CD14-positive monocyte (primary cell): ENCODE measurements around the gene IPPK. TPM values are rescaled to one million over a fixed set of nuclear protein-coding genes. Genes with fewer than 3 reads are reported as not detected.

Experiments used
- DNase-seq, 3 donors: peaks; one replicate each; pipeline ENCODE4 v3.0.0-alpha.2; 2011 to 2022
- H2AFZ ChIP-seq: 2 replicates; pipeline ENCODE4 v1.6.0; 2012; ENCODE audit warnings: mild to moderate bottlenecking, low read depth, low read length, inconsistent platforms; ENCODE audit not compliant: insufficient read depth, poor library complexity, severe bottlenecking
- H3K27ac ChIP-seq, 2 donors: 1 replicate in 1 of 2; 2 replicates in 1 of 2; pipeline ENCODE4 v1.5.1; 2012 to 2013; ENCODE audit warnings: low read length in 2 of 2, control low read depth in 1 of 2, inconsistent platforms in 1 of 2, low read depth in 1 of 2, mild to moderate bottlenecking in 1 of 2
- H3K27me3 ChIP-seq, 2 donors: one replicate each; pipeline versions ENCODE4 v1.6.0 to v1.6.1; 2011 to 2013; ENCODE audit warnings: low read length in 2 of 2; ENCODE audit not compliant: control insufficient read depth in 2 of 2, insufficient read depth in 2 of 2
- H3K36me3 ChIP-seq, 2 donors: replicated peaks in 1 of 2; 1 replicate in 1 of 2; 2 replicates in 1 of 2; pipeline versions ENCODE4 v1.5.1 to v1.6.1; 2012 to 2013; ENCODE audit warnings: low read length in 2 of 2, control low read depth in 1 of 2, inconsistent platforms in 1 of 2, mild to moderate bottlenecking in 1 of 2; ENCODE audit not compliant: insufficient read depth in 2 of 2, control insufficient read depth in 1 of 2
- H3K4me1 ChIP-seq, 2 donors: 1 replicate in 1 of 2; 2 replicates in 1 of 2; pipeline versions ENCODE4 v1.5.1 to v1.6.1; 2012 to 2013; ENCODE audit warnings: low read length in 2 of 2, control low read depth in 1 of 2, inconsistent platforms in 1 of 2, mild to moderate bottlenecking in 1 of 2, moderate library complexity in 1 of 2; ENCODE audit not compliant: insufficient read depth in 2 of 2, control insufficient read depth in 1 of 2
- H3K4me2 ChIP-seq: replicated peaks from 2 replicates; pipeline ENCODE3; 2012; ENCODE audit warnings: low read length, moderate library complexity, mild to moderate bottlenecking; ENCODE audit not compliant: poor library complexity, severe bottlenecking; ENCODE audit errors: extremely low read depth
- H3K4me3 ChIP-seq, 3 experiments: fragments of 200-600 bp in 1 of 3; sonication (generic) in 1 of 3; replicated peaks in 1 of 3; 1 replicate in 2 of 3; 2 replicates in 1 of 3; pipeline ENCODE4 v1.5.1; 2011 to 2013; ENCODE audit warnings: low read length in 3 of 3, mild to moderate bottlenecking in 3 of 3, control low read depth in 2 of 3, low read depth in 2 of 3, inconsistent platforms in 1 of 3, moderate library complexity in 1 of 3
- H3K79me2 ChIP-seq: 2 replicates; pipeline ENCODE4 v1.6.0; 2012; ENCODE audit warnings: mild to moderate bottlenecking, control low read depth, inconsistent platforms, low read length, moderate library complexity; ENCODE audit not compliant: insufficient read depth
- H3K9ac ChIP-seq: 2 replicates; pipeline ENCODE4 v1.6.0; 2017; ENCODE audit warnings: low read length, mild to moderate bottlenecking; ENCODE audit not compliant: insufficient read depth, poor library complexity, severe bottlenecking
- H3K9me3 ChIP-seq, 2 donors: replicated peaks in 1 of 2; 1 replicate in 1 of 2; 2 replicates in 1 of 2; pipeline versions ENCODE4 v1.5.1 to v1.6.1; 2012 to 2013; ENCODE audit warnings: low read length in 2 of 2, control low read depth in 1 of 2; ENCODE audit not compliant: control insufficient read depth in 1 of 2, insufficient read depth in 1 of 2
- H4K20me1 ChIP-seq: 2 replicates; pipeline ENCODE4 v1.6.0; 2012; ENCODE audit warnings: mild to moderate bottlenecking, low read length, control low read depth, moderate library complexity; ENCODE audit not compliant: insufficient read depth
- H3K27ac Mint-ChIP-seq, 7 donors: one replicate each; pipeline ENCODE4 v1.8.0; 2020; ENCODE audit warnings: mild to moderate bottlenecking in 7 of 7, mixed read lengths in 7 of 7, moderate library complexity in 6 of 7, inconsistent platforms in 2 of 7
- H3K27me3 Mint-ChIP-seq, 3 donors: one replicate each; pipeline ENCODE4 v1.8.0; 2021 to 2022; ENCODE audit warnings: low read depth in 3 of 3, mild to moderate bottlenecking in 3 of 3, mixed read lengths in 3 of 3, moderate library complexity in 3 of 3, inconsistent platforms in 1 of 3
- H3K36me3 Mint-ChIP-seq, 2 donors: one replicate each; pipeline ENCODE4 v1.8.0; 2020; ENCODE audit warnings: mixed read lengths in 2 of 2, inconsistent platforms in 1 of 2, mild to moderate bottlenecking in 1 of 2
- H3K4me1 Mint-ChIP-seq: one replicate; pipeline ENCODE4 v1.8.0; 2020; ENCODE audit warnings: mild to moderate bottlenecking, mixed read lengths
- H3K4me3 Mint-ChIP-seq, 2 donors: one replicate each; pipeline ENCODE4 v1.8.0; 2020; ENCODE audit warnings: mild to moderate bottlenecking in 2 of 2, mixed read lengths in 2 of 2, moderate library complexity in 1 of 2
- H3K9me3 Mint-ChIP-seq, 7 donors: one replicate each; pipeline ENCODE4 v1.8.0; 2020 to 2022; ENCODE audit warnings: mixed read lengths in 7 of 7, mild to moderate bottlenecking in 6 of 7, moderate library complexity in 6 of 7, inconsistent platforms in 2 of 7
- CTCF ChIP-seq: fragments of 200-600 bp; IDR thresholded peaks from one replicate; pipeline ENCODE4 v1.8.0; 2022; ENCODE audit warnings: antibody characterized with exemption, mild to moderate bottlenecking
- WGBS: methylation state at CpG from one replicate; pipeline ENCODE4 v1.1.5; 2013; ENCODE audit warnings: missing lambda C conversion rate; ENCODE audit not compliant: insufficient coverage; 5-methylcytosine and 5-hydroxymethylcytosine counted together
- intact Hi-C, 2 donors: fragments of 100-400 bp; cut with micrococcal nuclease; formaldehyde crosslinking; loops; one replicate each; pipeline versions ENCODE4 v1.15.0 to v1.15.1; 2023
- polyA plus RNA-seq, 3 donors: library from polyadenylated mRNA; depleted of rRNA in 1 of 3; unstranded in 2 of 3; stranded (reverse) in 1 of 3; fragments of 300-500 nt in 2 of 3; fragments of >200 nt in 1 of 3; fragmentation: Illumina TruSeq in 2 of 3; gene quantifications; 1 replicate in 2 of 3; 2 replicates in 1 of 3; pipeline ENCODE4 v1.2.3, GENCODE V29; 2012 to 2021

Gene IPPK
- polyA plus RNA-seq, 3 donors, result 1.9 to 11.6 (median 3.2) TPM

- Histone ChIP-seq H3K27ac (peak overlapping the region in 1 of 2 donors; percentile 2), H3K4me1 (peaks cover 7 to 8% of the 10 kb centered on the region in 2 donors), H3K9me3 (no peaks in the 10 kb centered on the region), H3K27me3 (no peaks in the 10 kb centered on the region), H3K36me3 (peaks cover 62 to 89% of the 10 kb centered on the region in 2 donors), H3K79me2 (peaks cover 6% of the 10 kb centered on the region), H3K9ac (no peak overlapping the region), H2AFZ (no peak overlapping the region), H3K4me3 (no peak overlapping the region), H4K20me1 (peaks cover 72% of the 10 kb centered on the region), H3K4me2 (no peak overlapping the region)
- Mint-ChIP-seq H3K27me3 (no peaks in the 10 kb centered on the region), H3K36me3 (peaks cover 74 to 84% of the 10 kb centered on the region in 2 donors), H3K9me3 (no peaks in the 10 kb centered on the region), H3K4me3 (no peak overlapping the region), H3K4me1 (peaks cover 13% of the 10 kb centered on the region), H3K27ac (no peak overlapping the region)
- DNase-seq, result no peak
- TF ChIP-seq CTCF, result no peak
- WGBS, result no CpG with 5 or more reads among the region's 3 CpGs
- intact Hi-C loops, result no loop called here
Observed at GRCh38 chr9:92710368-92710767, 40.4 kb upstream of the IPPK start.

GRCh38 chr9:92709954-92710353 is 40.0 kb upstream of the IPPK start:
- H3K36me3 ChIP-seq, result peaks cover 58 to 87% of the 10 kb centered on the region in 2 donors
- no peaks in the 10 kb centered on the region for H3K9me3 ChIP-seq
- DNase-seq, result no peak
- no peak overlapping the region for H3K27ac ChIP-seq
- H4K20me1 ChIP-seq, result peaks cover 67% of the 10 kb centered on the region
- intact Hi-C loops, result no loop called here
- H3K4me3 ChIP-seq, result no peak overlapping the region
- H3K79me2 ChIP-seq, result peaks cover 6% of the 10 kb centered on the region
- Mint-ChIP-seq H3K36me3 (peaks cover 72 to 80% of the 10 kb centered on the region in 2 donors), H3K27me3 (no peaks in the 10 kb centered on the region), H3K9me3 (no peaks in the 10 kb centered on the region), H3K4me3 (no peak overlapping the region), H3K4me1 (peaks cover 13% of the 10 kb centered on the region), H3K27ac (no peak overlapping the region)
- no peak overlapping the region for H3K4me2 ChIP-seq
- H3K9ac ChIP-seq, result no peak overlapping the region
- TF ChIP-seq CTCF, result no peak
- H2AFZ ChIP-seq, result no peak overlapping the region
- WGBS, result 100% methylated on average over 1 of the region's 3 CpGs
- peaks cover 7 to 8% of the 10 kb centered on the region in 2 donors for H3K4me1 ChIP-seq
- no peaks in the 10 kb centered on the region for H3K27me3 ChIP-seq
